GM12875 (cell line): ENCODE results near the gene ESPL1.
A peak's percentile ranks its signal among the peaks of the same experiment; 100 is the strongest.

Experiments
- H3K4me3 ChIP-seq: one replicate; pipeline ENCODE4 v1.5.1; 2011; ENCODE audit warnings: low read depth, low read length, control low read depth
- CTCF ChIP-seq: IDR thresholded peaks from 2 replicates; pipeline ENCODE4 v1.5.1; 2011; ENCODE audit warnings: low read depth, mild to moderate bottlenecking, control low read depth, inconsistent platforms, low read length, moderate library complexity, borderline replicate concordance; ENCODE audit not compliant: insufficient read depth

The ESPL1 gene

GRCh38 chr12:53222170-53222721 is 45.9 kb upstream of the ESPL1 start:
- H3K4me3 ChIP-seq, result peak overlapping the region; percentile 52
- TF ChIP-seq CTCF, result no peak

GRCh38 chr12:53222806-53223261 is 45.3 kb upstream of the ESPL1 start:
- no peak for TF ChIP-seq CTCF
- H3K4me3 ChIP-seq, result no peak overlapping the region

GRCh38 chr12:53223389-53224060 is 44.6 kb upstream of the ESPL1 start:
- no peak overlapping the region for H3K4me3 ChIP-seq
- TF ChIP-seq CTCF, result no peak

GRCh38 chr12:53224061-53224896 is 43.8 kb upstream of the ESPL1 start:
- no peak for TF ChIP-seq CTCF
- H3K4me3 ChIP-seq, result no peak overlapping the region

GRCh38 chr12:53224897-53225634 is 43.0 kb upstream of the ESPL1 start:
- no peak overlapping the region for H3K4me3 ChIP-seq
- TF ChIP-seq CTCF, result no peak

- no peak overlapping the region for H3K4me3 ChIP-seq
- no peak for TF ChIP-seq CTCF
Observed at GRCh38 chr12:53225635-53226424, 42.3 kb upstream of the ESPL1 start.
